Endothelial cell of umbilical vein (primary cell): ENCODE data around the gene TRPC4AP. TPM values are rescaled to one million over a fixed set of nuclear protein-coding genes. Genes with fewer than 3 reads are reported as not detected.

Experiments
- BruUV-seq: library from RNA; stranded (reverse); fragments of 400-500 nt; replicated peaks from 2 replicates; lab custom pipeline; 2021; lab: Mats Ljungman, UMichigan
- CTCF ChIA-PET: fragments of 300-600, 350-600 bp; sonication (Branson Sonifier 250); formaldehyde crosslinking; loops from one replicate; lab custom pipeline; 2021; ENCODE audit warnings: antibody characterized with exemption, inconsistent platforms; lab: Charles Lee
- POLR2A ChIA-PET: fragments of 300-600, 350-600 bp; sonication (Branson Sonifier 250); formaldehyde crosslinking; loops from one replicate; lab custom pipeline; 2021; ENCODE audit warnings: antibody characterized with exemption, inconsistent platforms; lab: Charles Lee
- DNase-seq: peaks from one replicate; pipeline ENCODE4 v3.0.0-alpha.2; 2011; ENCODE audit warnings: low read depth, low spot score
- FAIRE-seq: peaks from 2 replicates; lab custom pipeline; 2011; peaks lifted over from hg19 to GRCh38; lab: Jason Lieb, UNC
- H2AFZ ChIP-seq: 2 replicates; pipeline ENCODE4 v1.6.0; 2012; ENCODE audit warnings: low read depth, low read length, control low read depth, inconsistent platforms
- H3K27ac ChIP-seq: 2 replicates; pipeline ENCODE4 v1.5.1; 2011; ENCODE audit warnings: low read depth, mild to moderate bottlenecking, control low read depth, low read length, moderate library complexity; ENCODE audit not compliant: insufficient read depth
- H3K27me3 ChIP-seq, 2 experiments: 2 replicates each; pipeline versions ENCODE4 v1.6.0 to v1.6.1; 2011; ENCODE audit warnings: low read length in 2 of 2, mixed read lengths in 1 of 2; ENCODE audit not compliant: control insufficient read depth in 2 of 2, insufficient read depth in 2 of 2
- H3K36me3 ChIP-seq, 2 experiments: 2 replicates in 1 of 2; 3 replicates in 1 of 2; pipeline ENCODE4 v1.5.1; 2011; ENCODE audit warnings: low read length in 2 of 2, mild to moderate bottlenecking in 1 of 2, moderate library complexity in 1 of 2; ENCODE audit not compliant: control insufficient read depth in 2 of 2, insufficient read depth in 2 of 2; ENCODE audit errors: extremely low read depth in 1 of 2
- H3K4me1 ChIP-seq: 3 replicates; pipeline ENCODE4 v1.5.1; 2011; ENCODE audit warnings: mild to moderate bottlenecking, low read length; ENCODE audit not compliant: control insufficient read depth, insufficient read depth; ENCODE audit errors: extremely low read depth
- H3K4me2 ChIP-seq: 2 replicates; pipeline ENCODE4 v1.6.1; 2011; ENCODE audit warnings: low read length, control low read depth, mixed read lengths; ENCODE audit not compliant: insufficient read depth
- H3K4me3 ChIP-seq, 3 experiments: fragments of 200-600 bp in 1 of 3; sonication (generic), shearing (Covaris generic) in 1 of 3; replicated peaks in 1 of 3; 2 replicates each; pipeline ENCODE4 v1.5.1; 2011 to 2016; ENCODE audit warnings: control low read depth in 3 of 3, low read length in 3 of 3, mild to moderate bottlenecking in 2 of 3, inconsistent platforms in 1 of 3, low read depth in 1 of 3, moderate library complexity in 1 of 3; ENCODE audit not compliant: insufficient read depth in 1 of 3
- H3K79me2 ChIP-seq: 2 replicates; pipeline ENCODE4 v1.6.0; 2012; ENCODE audit warnings: low read length, inconsistent platforms; ENCODE audit not compliant: control insufficient read depth, insufficient read depth
- H3K9ac ChIP-seq: replicated peaks from 2 replicates; pipeline ENCODE3; 2011; ENCODE audit warnings: low read length, control low read depth; ENCODE audit not compliant: insufficient read depth; ENCODE audit errors: extremely low read depth
- H3K9me1 ChIP-seq: replicated peaks from 3 replicates; pipeline ENCODE4 v1.6.0; 2011; ENCODE audit warnings: mild to moderate bottlenecking, low read length; ENCODE audit not compliant: control insufficient read depth, insufficient read depth; ENCODE audit errors: extremely low read depth
- H3K9me3 ChIP-seq: replicated peaks from 2 replicates; pipeline ENCODE4 v1.5.1; 2012; ENCODE audit warnings: low read length, inconsistent platforms; ENCODE audit not compliant: control insufficient read depth, insufficient read depth
- H4K20me1 ChIP-seq: replicated peaks from 2 replicates; pipeline ENCODE3; 2011; ENCODE audit warnings: mild to moderate bottlenecking, low read length; ENCODE audit not compliant: control insufficient read depth, insufficient read depth; ENCODE audit errors: extremely low read depth
- EZH2 ChIP-seq: IDR thresholded peaks from 2 replicates; pipeline ENCODE4 v1.6.1; 2012; ENCODE audit warnings: borderline replicate concordance, low read depth, mild to moderate bottlenecking, moderate library complexity, low read length, inconsistent platforms; ENCODE audit not compliant: severe bottlenecking
- FOS ChIP-seq: IDR thresholded peaks from 2 replicates; pipeline ENCODE4 v1.6.1; 2011; ENCODE audit warnings: mild to moderate bottlenecking, low read length, moderate library complexity, borderline replicate concordance; ENCODE audit not compliant: insufficient read depth
- GATA2 ChIP-seq: IDR thresholded peaks from 2 replicates; pipeline ENCODE4 v1.7.0; 2011; ENCODE audit warnings: low read depth, mild to moderate bottlenecking, moderate library complexity, mixed read lengths, low read length; ENCODE audit not compliant: insufficient read length, insufficient read depth
- JUN ChIP-seq: IDR thresholded peaks from 2 replicates; pipeline ENCODE4 v1.6.1; 2011; ENCODE audit warnings: borderline replicate concordance, low read depth; ENCODE audit not compliant: insufficient read length, insufficient read depth
- MYC ChIP-seq: IDR thresholded peaks from one replicate; pipeline ENCODE4 v1.6.1; 2011; ENCODE audit warnings: mild to moderate bottlenecking, low read depth, low read length
- POLR2A ChIP-seq: IDR thresholded peaks from 2 replicates; pipeline ENCODE4 v1.6.1; 2012; ENCODE audit warnings: low read depth, mild to moderate bottlenecking, control low read depth, low read length
- POLR2AphosphoS5 ChIP-seq: IDR thresholded peaks from 2 replicates; pipeline ENCODE4 v1.6.1; 2012; ENCODE audit warnings: low read depth, mild to moderate bottlenecking, control low read depth, low read length, moderate library complexity; ENCODE audit not compliant: insufficient read depth
- dilution Hi-C: fragments of 300-500 bp; cut with MboI; formaldehyde crosslinking; loops from one replicate; pipeline ENCODE4 v1.15.0; 2019; ENCODE audit warnings: low sequenced_read_pairs; ENCODE audit not compliant: extremely low pct_ligation_motif_present
- intact Hi-C: fragments of 100-400 bp; cut with micrococcal nuclease; formaldehyde crosslinking; loops from one replicate; pipeline ENCODE4 v1.10.0; 2022
- polyA plus RNA-seq, 4 experiments: library from polyadenylated mRNA; depleted of rRNA in 3 of 4; stranded (reverse) in 3 of 4; unstranded in 1 of 4; fragments of >200 nt; gene quantifications; 2 replicates each; pipeline versions ENCODE4 v1.2.1 to v1.2.3, GENCODE V29; 2011 to 2012; ENCODE audit warnings: missing spikeins in 1 of 4
- total RNA-seq: library from RNA; stranded (reverse); gene quantifications from 2 replicates; pipeline ENCODE4 v1.2.3, GENCODE V29; 2021
- TF ChIP-seq, protein P1 (sequence below): IDR thresholded peaks from 2 replicates; pipeline ENCODE4 v1.6.1; 2011; ENCODE audit not compliant: insufficient read depth, insufficient read length
- TF ChIP-seq, protein P2 (sequence below), 2 donors: IDR thresholded peaks; 1 replicate in 1 of 2; 2 replicates in 1 of 2; pipeline ENCODE4 v1.5.1; 2011; ENCODE audit warnings: low read length in 2 of 2, mild to moderate bottlenecking in 2 of 2, moderate library complexity in 2 of 2, control low read depth in 1 of 2, inconsistent platforms in 1 of 2, low read depth in 1 of 2; ENCODE audit not compliant: insufficient read depth in 1 of 2; ENCODE audit errors: extremely low read depth in 1 of 2

TRPC4AP gene
- total and polyA plus RNA-seq, 2 donors (not counting 3 experiments of a cell fraction or from before 2014, with no cell fraction given), result 89.0 to 103 TPM

- H2AFZ ChIP-seq, result no peak overlapping the region
- H3K9ac ChIP-seq, result no peak overlapping the region
- no peaks in the 10 kb centered on the region for H3K4me1 ChIP-seq
- H3K27ac ChIP-seq, result no peak overlapping the region
- H3K27me3 ChIP-seq, result no peaks in the 10 kb centered on the region
- no TSS peak for BruUV-seq
- FAIRE-seq, result no peak
- dilution Hi-C loops, result no loop called here
- no peak for DNase-seq
- H3K9me3 ChIP-seq, result no peaks in the 10 kb centered on the region
- no peak overlapping the region for H3K4me3 ChIP-seq
- no peaks in the 10 kb centered on the region for H3K9me1 ChIP-seq
- H3K4me2 ChIP-seq, result no peak overlapping the region
- intact Hi-C loops, result no loop called here
- POLR2A ChIA-PET, result no interaction called here
- CTCF ChIA-PET, result no interaction called here
- peaks cover 22 to 88% of the 10 kb centered on the region in 2 experiments for H3K36me3 ChIP-seq
- TF ChIP-seq GATA2 (no peak), MYC (no peak), JUN (no peak), FOS (no peak), POLR2AphosphoS5 (no peak), POLR2A (no peak), EZH2 (no peak)
- TF ChIP-seq, protein P1, sequence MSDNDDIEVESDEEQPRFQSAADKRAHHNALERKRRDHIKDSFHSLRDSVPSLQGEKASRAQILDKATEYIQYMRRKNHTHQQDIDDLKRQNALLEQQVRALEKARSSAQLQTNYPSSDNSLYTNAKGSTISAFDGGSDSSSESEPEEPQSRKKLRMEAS, result no peak
- TF ChIP-seq, protein P2, sequence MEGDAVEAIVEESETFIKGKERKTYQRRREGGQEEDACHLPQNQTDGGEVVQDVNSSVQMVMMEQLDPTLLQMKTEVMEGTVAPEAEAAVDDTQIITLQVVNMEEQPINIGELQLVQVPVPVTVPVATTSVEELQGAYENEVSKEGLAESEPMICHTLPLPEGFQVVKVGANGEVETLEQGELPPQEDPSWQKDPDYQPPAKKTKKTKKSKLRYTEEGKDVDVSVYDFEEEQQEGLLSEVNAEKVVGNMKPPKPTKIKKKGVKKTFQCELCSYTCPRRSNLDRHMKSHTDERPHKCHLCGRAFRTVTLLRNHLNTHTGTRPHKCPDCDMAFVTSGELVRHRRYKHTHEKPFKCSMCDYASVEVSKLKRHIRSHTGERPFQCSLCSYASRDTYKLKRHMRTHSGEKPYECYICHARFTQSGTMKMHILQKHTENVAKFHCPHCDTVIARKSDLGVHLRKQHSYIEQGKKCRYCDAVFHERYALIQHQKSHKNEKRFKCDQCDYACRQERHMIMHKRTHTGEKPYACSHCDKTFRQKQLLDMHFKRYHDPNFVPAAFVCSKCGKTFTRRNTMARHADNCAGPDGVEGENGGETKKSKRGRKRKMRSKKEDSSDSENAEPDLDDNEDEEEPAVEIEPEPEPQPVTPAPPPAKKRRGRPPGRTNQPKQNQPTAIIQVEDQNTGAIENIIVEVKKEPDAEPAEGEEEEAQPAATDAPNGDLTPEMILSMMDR (IDR thresholded peaks at IDR 0.05; ENCODE audit: extremely low read depth in 1 of 2, insufficient read depth in 1 of 2, low read depth in 1 of 2, low read length in 2 of 2), result no peak
- H3K79me2 ChIP-seq, result no peaks in the 10 kb centered on the region
- no peaks in the 10 kb centered on the region for H4K20me1 ChIP-seq
Observed at GRCh38 chr20:35004051-35004725, 88.4 kb downstream of the TRPC4AP start.
